PC-9 (cell line): ENCODE data around the gene EPM2AIP1. TPM values are rescaled to one million over a fixed set of nuclear protein-coding genes. Genes with fewer than 3 reads are reported as not detected.
"Not testable (repeated sequence)": the region's sequence is repeated elsewhere in the genome, so short reads cannot be mapped to it uniquely, and the experiment has no call there.

Experiments used
- BruUV-seq: library from RNA; stranded (reverse); fragments of 400-500 nt; replicated peaks from 2 replicates; lab custom pipeline; 2021; lab: Mats Ljungman, UMichigan
- CTCF ChIA-PET: fragments of 300-600 bp; sonication (Branson Sonifier 250); formaldehyde crosslinking; loops from one replicate; lab custom pipeline; 2022; ENCODE audit warnings: antibody characterized with exemption; lab: Charles Lee
- POLR2A ChIA-PET: fragments of 300-600 bp; sonication (Branson Sonifier 250); formaldehyde crosslinking; loops from one replicate; lab custom pipeline; 2022; ENCODE audit warnings: antibody characterized with exemption; ENCODE audit not compliant: unreplicated experiment; lab: Charles Lee
- DNase-seq, 2 experiments: peaks; one replicate each; pipeline versions ENCODE4 v3.0.0 to v3.0.0-alpha.2; 2015 to 2022; ENCODE audit warnings: mixed read lengths in 1 of 2
- H2AFZ ChIP-seq: fragments of 200-600 bp; sonication (generic); 2 replicates; pipeline ENCODE4 v1.8.1; 2017; ENCODE audit warnings: antibody characterized with exemption
- H3F3A ChIP-seq: fragments of 200-600 bp; sonication (generic); 2 replicates; pipeline ENCODE4 v1.8.1; 2017; ENCODE audit warnings: antibody characterized with exemption, mild to moderate bottlenecking, low read depth; ENCODE audit not compliant: insufficient read depth
- H3K27ac ChIP-seq: fragments of 200-600 bp; sonication (generic); 2 replicates; pipeline ENCODE4 v1.6.1; 2016; ENCODE audit warnings: mixed run types
- H3K27me3 ChIP-seq: fragments of 200-600 bp; sonication (generic); 2 replicates; pipeline ENCODE4 v1.6.1; 2016; ENCODE audit warnings: low read depth, mixed run types; ENCODE audit not compliant: insufficient read depth
- H3K36me3 ChIP-seq: fragments of 200-600 bp; sonication (generic); 2 replicates; pipeline ENCODE4 v1.6.1; 2016; ENCODE audit warnings: low read depth, mixed run types
- H3K4me1 ChIP-seq: fragments of 200-600 bp; sonication (generic); replicated peaks from 2 replicates; pipeline ENCODE4 v1.6.1; 2016; ENCODE audit warnings: mixed run types; ENCODE audit not compliant: insufficient read depth
- H3K4me2 ChIP-seq: fragments of 200-600 bp; sonication (generic); 2 replicates; pipeline ENCODE4 v1.6.1; 2017; ENCODE audit warnings: mixed run types
- H3K4me3 ChIP-seq: fragments of 200-600 bp; sonication (generic); 2 replicates; pipeline ENCODE4 v1.6.1; 2016; ENCODE audit warnings: mixed run types
- H3K79me2 ChIP-seq: fragments of 200-600 bp; sonication (generic); 2 replicates; pipeline ENCODE4 v1.6.1; 2017; ENCODE audit warnings: low read depth, mixed run types
- H3K9me2 ChIP-seq: fragments of 200-600 bp; sonication (generic); 2 replicates; pipeline ENCODE4 v1.8.1; 2017; ENCODE audit warnings: mild to moderate bottlenecking; ENCODE audit not compliant: insufficient read depth
- H3K9me3 ChIP-seq: fragments of 200-600 bp; sonication (generic); 2 replicates; pipeline ENCODE4 v1.8.1; 2016; ENCODE audit warnings: low read depth; ENCODE audit not compliant: insufficient read depth
- H4K20me1 ChIP-seq: fragments of 200-600 bp; sonication (generic); 2 replicates; pipeline ENCODE4 v1.8.1; 2017; ENCODE audit not compliant: insufficient read depth
- CTCF ChIP-seq: fragments of 200-600 bp; sonication (generic); conservative IDR thresholded peaks from 2 replicates; pipeline ENCODE4 v1.6.1; 2017; ENCODE audit warnings: mixed run types, antibody characterized with exemption, mild to moderate bottlenecking, moderate library complexity
- EZH2 ChIP-seq: fragments of 200-600 bp; sonication (generic); IDR thresholded peaks from 2 replicates; pipeline ENCODE4 v1.8.0; 2017; ENCODE audit warnings: antibody characterized with exemption, low read depth
- intact Hi-C: fragments of 100-400 bp; cut with micrococcal nuclease; formaldehyde crosslinking; loops from one replicate; pipeline ENCODE4 v1.10.0; 2022; ENCODE audit not compliant: unreplicated experiment
- total RNA-seq: library from RNA; stranded (reverse); gene quantifications from 2 replicates; pipeline ENCODE4 v1.2.3, GENCODE V29; 2021

The EPM2AIP1 gene
- total RNA-seq, 1 experiment from 2014 or later = 10.5 TPM

- H3K27ac ChIP-seq = no peak overlapping the region
- BruUV-seq = no TSS peak
- peaks cover 8% of the 10 kb centered on the region; the same call in 1 of the 2 replicates for H3K4me1 ChIP-seq
- H3K27me3 ChIP-seq = no peaks in the 10 kb centered on the region
- H3K4me2 ChIP-seq = no peak overlapping the region
- ChIA-PET POLR2A (no interaction called here), CTCF (interaction anchor here (0.6 kb wide), 1 partner anchor 173 kb away, joined by 3 read pairs; no protein-coding TSS in a partner anchor)
- no peaks in the 10 kb centered on the region for H3K79me2 ChIP-seq
- no peaks in the 10 kb centered on the region for H3K36me3 ChIP-seq
- H3K9me2 ChIP-seq = no peaks in the 10 kb centered on the region
- intact Hi-C loops = no loop called here
- H2AFZ ChIP-seq = no peak overlapping the region
- TF ChIP-seq EZH2 (no peak), CTCF (no peak)
- H4K20me1 ChIP-seq = no peaks in the 10 kb centered on the region
- no peaks in the 10 kb centered on the region for H3F3A ChIP-seq
- DNase-seq = no peak
- no peaks in the 10 kb centered on the region for H3K9me3 ChIP-seq
- no peak overlapping the region for H3K4me3 ChIP-seq
Measured at GRCh38 chr3:36964331-36964730, 28.6 kb downstream of the EPM2AIP1 start.

- H3K9me3 ChIP-seq, H3F3A ChIP-seq, H4K20me1 ChIP-seq, POLR2A ChIA-PET, H3K4me3 ChIP-seq, H2AFZ ChIP-seq, H3K79me2 ChIP-seq, H3K4me2 ChIP-seq, H3K27ac ChIP-seq, H3K36me3 ChIP-seq, intact Hi-C loops, BruUV-seq, H3K27me3 ChIP-seq, H3K4me1 ChIP-seq, H3K9me2 ChIP-seq, DNase-seq: not testable (repeated sequence)
- CTCF ChIA-PET = interaction anchor here (0.6 kb wide), 1 partner anchor 262 kb away, joined by 3 read pairs; no protein-coding TSS in a partner anchor
Measured at GRCh38 chr3:36963008-36963407, 29.9 kb downstream of the EPM2AIP1 start.

- no peak for DNase-seq
- H3K27ac ChIP-seq = no peak overlapping the region
- H3K27me3 ChIP-seq = no peaks in the 10 kb centered on the region
- no peaks in the 10 kb centered on the region for H3K9me3 ChIP-seq
- no peak overlapping the region for H2AFZ ChIP-seq
- no peaks in the 10 kb centered on the region for H3K36me3 ChIP-seq
- no peaks in the 10 kb centered on the region for H4K20me1 ChIP-seq
- intact Hi-C loops = no loop called here
- H3K4me2 ChIP-seq = no peak overlapping the region
- CTCF ChIA-PET = no interaction called here
- POLR2A ChIA-PET = no interaction called here
- peaks cover 5% of the 10 kb centered on the region; the same call in 1 of the 2 replicates for H3K4me1 ChIP-seq
- no peak overlapping the region for H3K4me3 ChIP-seq
- no peaks in the 10 kb centered on the region for H3K79me2 ChIP-seq
- no peaks in the 10 kb centered on the region for H3F3A ChIP-seq
- TF ChIP-seq EZH2 (no peak), CTCF (no peak)
- H3K9me2 ChIP-seq = no peaks in the 10 kb centered on the region
- no TSS peak for BruUV-seq
Measured at GRCh38 chr3:36960502-36960901, 32.4 kb downstream of the EPM2AIP1 start.

- ChIA-PET CTCF (interaction anchor here (0.6 kb wide), 2 partner anchors 191 to 980 kb away, joined by 5 read pairs; no protein-coding TSS in a partner anchor), POLR2A (interaction anchor here (0.6 to 0.7 kb wide), 2 partner anchors 178 to 528 kb away, joined by 5 to 7 read pairs; no protein-coding TSS in a partner anchor)
- Histone ChIP-seq H4K20me1 (no peaks in the 10 kb centered on the region), H3K4me1 (no peaks in the 10 kb centered on the region), H3K27me3 (no peaks in the 10 kb centered on the region), H3K36me3 (no peaks in the 10 kb centered on the region), H3K27ac (no peak overlapping the region), H3K9me3 (no peaks in the 10 kb centered on the region), H3K4me2 (no peak overlapping the region), H3F3A (no peaks in the 10 kb centered on the region), H3K4me3 (no peak overlapping the region), H3K9me2 (no peaks in the 10 kb centered on the region), H3K79me2 (no peaks in the 10 kb centered on the region), H2AFZ (no peak overlapping the region)
- intact Hi-C loops = loop anchor here (2.0 to 10.0 kb wide), 4 partner anchors 55 to 995 kb away; no protein-coding TSS in a partner anchor
- no TSS peak for BruUV-seq
- DNase-seq = no peak
- TF ChIP-seq CTCF = no peak
- TF ChIP-seq EZH2 = no peak
Measured at GRCh38 chr3:36959821-36960220, 33.1 kb downstream of the EPM2AIP1 start.
